Measurements from ENCODE around the gene DERL2.

Gene DERL2

DNA sequence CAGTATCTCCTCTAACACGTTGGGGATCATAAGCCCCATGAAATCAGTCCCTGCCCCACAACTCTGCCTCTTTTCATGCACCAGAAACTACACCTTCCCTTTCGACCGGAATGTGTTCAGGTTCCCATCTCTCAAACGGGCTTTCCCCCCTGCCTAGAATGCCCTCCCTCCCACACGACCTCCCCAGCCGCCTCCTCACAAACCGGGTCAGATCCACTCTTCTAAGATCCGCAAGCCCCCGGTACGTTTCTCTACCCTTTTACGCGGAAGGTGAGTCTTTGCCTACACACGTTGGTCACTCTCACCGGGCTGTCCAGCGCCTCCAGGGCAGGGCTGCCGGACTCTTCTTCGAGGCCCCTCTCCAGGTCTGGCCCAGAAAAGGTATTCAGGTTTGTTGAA lies 17.9 kb downstream of the DERL2 start:
- Histone ChIP-seq H3K27ac (ENCODE audit: insufficient read depth in 1 of 2, low read depth in 1 of 2, low read length in 2 of 2, poor library complexity in 1 of 2, severe bottlenecking in 2 of 2) (peak overlapping the region in 1 of 2 experiments; percentile 69), H3K4me1 (ENCODE audit: control extremely low read depth in 1 of 4, control insufficient read depth in 4 of 4, insufficient read depth in 4 of 4, low read length in 3 of 4) (peaks cover 4 to 21% (median 16%) of the 10 kb centered on the region in 4 experiments), H3K9me3 (ENCODE audit: control extremely low read depth in 1 of 5, control insufficient read depth in 4 of 5, insufficient read depth in 2 of 5, low read depth in 1 of 5, low read length in 4 of 5) (no peaks in the 10 kb centered on the region), H3K27me3 (replicated peaks in 2 of 5; ENCODE audit: control insufficient read depth in 4 of 5, insufficient read depth in 5 of 5, low read length in 4 of 5) (no peaks in the 10 kb centered on the region), H3K4me3 (ENCODE audit: control insufficient read depth in 1 of 7, extremely low read depth in 1 of 7, insufficient read depth in 4 of 7, low read depth in 2 of 7, low read length in 6 of 7) (peak overlapping the region; percentile 82 to 96 (median 86)), H3K36me3 (ENCODE audit: control insufficient read depth in 4 of 4, insufficient read depth in 4 of 4, low read length in 3 of 4) (peaks cover 0 to 13% (median 2%) of the 10 kb centered on the region in 4 experiments)
- under 1% methylated on average over 17 of the region's 17 CpGs for WGBS (ENCODE audit: insufficient coverage)
- ChIA-PET CTCF (no interaction called here), POLR2A (interaction anchor here (1.5 kb wide), 1 partner anchor 17 kb away, joined by 9 read pairs; the partner anchor contains the start of genes DERL2 and MIS12)
- DNase-seq, result no peak

DNA sequence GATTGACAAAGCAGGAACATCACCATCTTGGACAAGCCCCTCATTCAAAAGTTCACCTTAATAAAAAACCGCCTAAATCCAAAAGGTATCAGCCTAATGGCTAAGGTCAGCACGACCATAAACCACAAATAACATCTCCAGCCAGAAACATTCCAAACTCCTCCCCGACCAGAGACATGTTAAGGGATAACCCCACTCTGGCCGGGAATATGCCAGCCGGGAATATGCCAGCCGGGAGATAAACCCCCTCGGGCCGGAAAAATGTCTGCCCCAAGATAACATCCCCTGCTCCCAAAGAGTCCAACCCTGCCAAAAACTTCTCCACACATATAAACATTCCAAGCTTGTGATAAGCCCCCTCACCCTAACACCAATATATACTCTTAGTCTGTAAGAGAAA lies 18.6 kb downstream of the DERL2 start:
- 22% methylated on average over 6 of the region's 8 CpGs for WGBS (ENCODE audit: insufficient coverage)
- CTCF ChIA-PET, result no interaction called here
- POLR2A ChIA-PET, result no interaction called here

DNA sequence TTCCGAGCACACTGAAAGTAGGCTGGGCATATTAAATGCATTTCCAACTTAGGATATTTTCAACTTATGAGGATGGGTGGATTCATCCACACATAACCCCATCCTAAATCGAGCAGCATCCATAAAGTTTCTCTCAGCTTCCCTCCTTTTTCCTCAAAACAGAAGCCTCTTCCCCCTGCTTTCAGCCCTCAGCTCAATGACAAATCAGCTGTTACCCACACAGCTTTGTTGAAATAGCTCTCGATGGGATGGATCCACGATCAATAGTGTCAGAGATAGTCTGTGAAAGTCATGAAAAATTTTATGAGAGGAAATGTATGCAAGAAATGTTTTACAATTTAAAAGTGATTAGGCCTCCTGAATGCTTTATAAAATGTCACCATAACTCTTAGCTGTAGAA lies 19.7 kb downstream of the DERL2 start:
- POLR2A ChIA-PET, result interaction anchor here (0.6 kb wide), 1 partner anchor 185 kb away, joined by 4 read pairs; no protein-coding TSS in a partner anchor
- Histone ChIP-seq H3K4me3 (ENCODE audit: control insufficient read depth in 1 of 7, extremely low read depth in 1 of 7, insufficient read depth in 4 of 7, low read depth in 2 of 7, low read length in 6 of 7) (no peak overlapping the region), H3K9me3 (ENCODE audit: control extremely low read depth in 1 of 5, control insufficient read depth in 4 of 5, insufficient read depth in 2 of 5, low read depth in 1 of 5, low read length in 4 of 5) (no peaks in the 10 kb centered on the region), H3K4me1 (ENCODE audit: control extremely low read depth in 1 of 4, control insufficient read depth in 4 of 4, insufficient read depth in 4 of 4, low read length in 3 of 4) (peaks cover 4 to 21% (median 16%) of the 10 kb centered on the region in 4 experiments), H3K27ac (ENCODE audit: insufficient read depth in 1 of 2, low read depth in 1 of 2, low read length in 2 of 2, poor library complexity in 1 of 2, severe bottlenecking in 2 of 2) (no peak overlapping the region), H3K36me3 (ENCODE audit: control insufficient read depth in 4 of 4, insufficient read depth in 4 of 4, low read length in 3 of 4) (peaks cover 3 to 11% (median 6%) of the 10 kb centered on the region in 4 experiments), H3K27me3 (replicated peaks in 2 of 5; ENCODE audit: control insufficient read depth in 4 of 5, insufficient read depth in 5 of 5, low read length in 4 of 5) (no peaks in the 10 kb centered on the region)
- no peak for DNase-seq
- 100% methylated on average over 1 of the region's 4 CpGs for WGBS (ENCODE audit: insufficient coverage)
- CTCF ChIA-PET, result no interaction called here

More for the DNA sequence above, 18.6 kb downstream of the DERL2 start:
- Histone ChIP-seq H3K4me3 (ENCODE audit: control insufficient read depth in 1 of 7, extremely low read depth in 1 of 7, insufficient read depth in 4 of 7, low read depth in 2 of 7, low read length in 6 of 7) (peak overlapping the region in 6 of 7 experiments; percentile 82 to 96 (median 89)), H3K27me3 (replicated peaks in 2 of 5; ENCODE audit: control insufficient read depth in 4 of 5, insufficient read depth in 5 of 5, low read length in 4 of 5) (no peaks in the 10 kb centered on the region), H3K4me1 (ENCODE audit: control extremely low read depth in 1 of 4, control insufficient read depth in 4 of 4, insufficient read depth in 4 of 4, low read length in 3 of 4) (peaks cover 4 to 21% (median 16%) of the 10 kb centered on the region in 4 experiments), H3K36me3 (ENCODE audit: control insufficient read depth in 4 of 4, insufficient read depth in 4 of 4, low read length in 3 of 4) (peaks cover 1 to 11% (median 2%) of the 10 kb centered on the region in 4 experiments), H3K9me3 (ENCODE audit: control extremely low read depth in 1 of 5, control insufficient read depth in 4 of 5, insufficient read depth in 2 of 5, low read depth in 1 of 5, low read length in 4 of 5) (no peaks in the 10 kb centered on the region), H3K27ac (ENCODE audit: insufficient read depth in 1 of 2, low read depth in 1 of 2, low read length in 2 of 2, poor library complexity in 1 of 2, severe bottlenecking in 2 of 2) (peak overlapping the region in 1 of 2 experiments; percentile 69)
- DNase-seq, result no peak

DNA sequence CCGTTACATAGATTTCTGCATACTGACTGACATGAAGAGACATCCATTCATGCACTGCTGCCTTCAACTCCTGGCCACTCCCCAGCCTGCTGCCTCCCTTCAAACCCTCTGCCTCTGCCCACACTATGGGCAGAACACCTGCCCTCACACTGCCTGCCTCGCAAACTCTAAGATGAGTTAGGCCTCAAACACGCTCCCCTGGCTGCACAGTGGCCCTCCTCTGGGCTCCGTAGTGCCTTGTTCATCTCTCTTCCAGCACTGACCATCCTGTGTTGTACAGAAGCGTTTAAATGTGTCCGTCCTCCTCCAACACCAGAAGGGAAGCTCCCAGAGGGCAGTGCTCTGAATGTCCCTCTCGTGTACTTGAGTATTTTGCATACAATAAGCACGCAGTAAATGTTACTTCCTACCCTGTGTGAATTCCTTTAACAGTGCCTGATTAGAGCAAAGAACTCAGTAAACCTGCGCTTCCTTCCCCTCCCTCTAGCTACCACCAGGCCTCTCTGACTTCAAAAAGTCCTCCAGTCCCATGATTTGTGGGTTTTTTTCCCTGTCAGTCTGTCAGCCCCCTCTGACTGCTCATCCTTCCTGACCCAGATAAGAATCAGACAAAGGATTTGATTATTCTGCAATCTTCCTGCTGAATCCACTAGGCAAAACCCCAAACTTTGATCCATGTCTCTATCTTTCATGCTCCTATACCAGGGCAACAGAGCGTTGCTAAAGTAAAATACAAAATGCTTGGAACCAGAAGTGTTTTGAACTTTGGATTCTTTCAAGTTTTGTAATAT lies 21.1 kb downstream of the DERL2 start:
- Histone ChIP-seq H3K36me3 (ENCODE audit: control insufficient read depth in 4 of 4, insufficient read depth in 4 of 4, low read length in 3 of 4) (peaks cover 7 to 17% (median 16%) of the 10 kb centered on the region in 4 experiments), H3K27me3 (replicated peaks in 2 of 5; ENCODE audit: control insufficient read depth in 4 of 5, insufficient read depth in 5 of 5, low read length in 4 of 5) (no peaks in the 10 kb centered on the region), H3K27ac (ENCODE audit: insufficient read depth in 1 of 2, low read depth in 1 of 2, low read length in 2 of 2, poor library complexity in 1 of 2, severe bottlenecking in 2 of 2) (no peak overlapping the region), H3K4me3 (ENCODE audit: control insufficient read depth in 1 of 7, extremely low read depth in 1 of 7, insufficient read depth in 4 of 7, low read depth in 2 of 7, low read length in 6 of 7) (no peak overlapping the region), H3K9me3 (ENCODE audit: control extremely low read depth in 1 of 5, control insufficient read depth in 4 of 5, insufficient read depth in 2 of 5, low read depth in 1 of 5, low read length in 4 of 5) (no peaks in the 10 kb centered on the region), H3K4me1 (ENCODE audit: control extremely low read depth in 1 of 4, control insufficient read depth in 4 of 4, insufficient read depth in 4 of 4, low read length in 3 of 4) (peaks cover 4 to 21% (median 16%) of the 10 kb centered on the region in 4 experiments)
- ChIA-PET POLR2A (no interaction called here), CTCF (no interaction called here)
- DNase-seq, result no peak
- WGBS (ENCODE audit: insufficient coverage), result 95% methylated on average over 9 of the region's 10 CpGs

DNA sequence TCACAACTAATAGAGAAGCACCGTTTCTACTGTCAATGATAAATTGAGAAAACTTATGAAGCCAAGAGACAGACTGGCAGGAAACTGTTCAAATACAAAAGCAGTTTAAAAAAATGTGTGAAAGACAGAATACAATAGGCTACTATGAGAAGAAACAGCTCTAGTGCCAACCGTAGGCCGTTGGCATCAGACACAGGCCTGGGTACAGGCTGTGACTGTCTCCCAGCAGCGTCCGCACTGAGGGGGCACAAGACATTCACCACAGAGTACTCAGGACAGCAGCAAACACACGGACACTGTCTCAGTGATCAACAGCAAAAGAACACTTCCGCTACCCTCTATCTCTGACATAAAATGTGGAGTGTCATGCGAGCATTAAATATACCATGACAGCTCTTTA lies 39.2 kb downstream of the DERL2 start:
- CTCF ChIA-PET, result no interaction called here
- no peaks in the 10 kb centered on the region for H3K9me3 ChIP-seq (ENCODE audit: control extremely low read depth in 1 of 5, control insufficient read depth in 4 of 5, insufficient read depth in 2 of 5, low read depth in 1 of 5, low read length in 4 of 5)
- H3K27me3 ChIP-seq (replicated peaks in 2 of 5; ENCODE audit: control insufficient read depth in 4 of 5, insufficient read depth in 5 of 5, low read length in 4 of 5), result no peaks in the 10 kb centered on the region
- no peak overlapping the region for H3K27ac ChIP-seq (ENCODE audit: insufficient read depth in 1 of 2, low read depth in 1 of 2, low read length in 2 of 2, poor library complexity in 1 of 2, severe bottlenecking in 2 of 2)
- no peaks in the 10 kb centered on the region for H3K4me1 ChIP-seq (ENCODE audit: control extremely low read depth in 1 of 4, control insufficient read depth in 4 of 4, insufficient read depth in 4 of 4, low read length in 3 of 4)
- POLR2A ChIA-PET, result no interaction called here
- peaks cover 21 to 77% (median 62%) of the 10 kb centered on the region in 4 experiments for H3K36me3 ChIP-seq (ENCODE audit: control insufficient read depth in 4 of 4, insufficient read depth in 4 of 4, low read length in 3 of 4)
- WGBS (ENCODE audit: insufficient coverage), result 100% methylated on average over 4 of the region's 8 CpGs
- DNase-seq, result no peak
- no peak overlapping the region for H3K4me3 ChIP-seq (ENCODE audit: control insufficient read depth in 1 of 7, extremely low read depth in 1 of 7, insufficient read depth in 4 of 7, low read depth in 2 of 7, low read length in 6 of 7)

DNA sequence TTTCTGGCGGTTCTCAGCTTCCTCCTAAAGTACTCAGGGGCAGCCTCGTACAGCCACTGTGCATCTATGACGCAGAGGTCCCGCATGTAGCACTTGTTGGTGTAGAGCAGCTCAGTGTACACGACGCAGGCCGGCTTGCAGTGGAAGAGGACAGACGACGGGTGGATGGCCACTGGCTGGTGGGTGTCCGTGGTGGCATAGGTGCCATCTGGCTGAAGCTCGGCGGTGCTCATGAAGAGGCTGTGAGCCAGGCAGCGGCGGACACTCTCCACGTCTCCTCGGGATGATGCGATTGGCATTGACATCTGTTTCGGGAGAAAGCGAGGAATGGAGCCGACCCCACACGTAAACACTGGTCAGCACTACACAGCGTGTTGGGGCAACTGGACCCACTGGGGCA lies 41.8 kb downstream of the DERL2 start:
- POLR2A ChIA-PET, result no interaction called here
- peaks cover 25 to 60% (median 50%) of the 10 kb centered on the region in 4 experiments for H3K36me3 ChIP-seq (ENCODE audit: control insufficient read depth in 4 of 4, insufficient read depth in 4 of 4, low read length in 3 of 4)
- CTCF ChIA-PET, result interaction anchor here (1.0 kb wide), 1 partner anchor 196 kb away, joined by 3 read pairs; no protein-coding TSS in a partner anchor

DNA sequence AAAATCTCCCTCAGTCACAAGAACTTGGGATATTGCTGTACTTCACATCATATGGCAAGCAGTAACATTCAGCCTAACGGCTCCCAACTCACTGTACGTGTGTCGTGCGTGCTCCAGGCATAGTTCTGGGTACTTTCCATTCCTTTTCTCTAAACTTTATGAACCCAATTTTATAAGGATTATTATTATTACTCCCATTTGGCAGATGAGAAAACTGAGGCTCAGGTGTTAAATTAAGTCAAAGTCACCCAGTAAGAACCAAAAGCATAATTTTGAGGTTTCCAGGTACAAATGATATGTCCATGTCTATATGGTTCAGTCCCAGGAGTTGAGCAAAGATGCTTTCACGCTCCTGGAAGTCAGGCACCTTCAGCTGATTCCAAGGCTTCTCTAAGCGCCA lies 42.2 kb downstream of the DERL2 start:
- DNase-seq, result no peak
- Histone ChIP-seq H3K36me3 (ENCODE audit: control insufficient read depth in 4 of 4, insufficient read depth in 4 of 4, low read length in 3 of 4) (peaks cover 25 to 57% (median 48%) of the 10 kb centered on the region in 4 experiments), H3K9me3 (ENCODE audit: control extremely low read depth in 1 of 5, control insufficient read depth in 4 of 5, insufficient read depth in 2 of 5, low read depth in 1 of 5, low read length in 4 of 5) (no peaks in the 10 kb centered on the region), H3K27ac (ENCODE audit: insufficient read depth in 1 of 2, low read depth in 1 of 2, low read length in 2 of 2, poor library complexity in 1 of 2, severe bottlenecking in 2 of 2) (no peak overlapping the region), H3K27me3 (replicated peaks in 2 of 5; ENCODE audit: control insufficient read depth in 4 of 5, insufficient read depth in 5 of 5, low read length in 4 of 5) (no peaks in the 10 kb centered on the region), H3K4me1 (ENCODE audit: control extremely low read depth in 1 of 4, control insufficient read depth in 4 of 4, insufficient read depth in 4 of 4, low read length in 3 of 4) (peaks cover 3 to 7% (median 5%) of the 10 kb centered on the region in 4 experiments), H3K4me3 (ENCODE audit: control insufficient read depth in 1 of 7, extremely low read depth in 1 of 7, insufficient read depth in 4 of 7, low read depth in 2 of 7, low read length in 6 of 7) (no peak overlapping the region)
- POLR2A ChIA-PET, result no interaction called here
- CTCF ChIA-PET, result no interaction called here
- WGBS (ENCODE audit: insufficient coverage), result 100% methylated on average over 5 of the region's 6 CpGs

More for the DNA sequence above, 41.8 kb downstream of the DERL2 start:
- H3K27ac ChIP-seq (ENCODE audit: insufficient read depth in 1 of 2, low read depth in 1 of 2, low read length in 2 of 2, poor library complexity in 1 of 2, severe bottlenecking in 2 of 2), result no peak overlapping the region
- no peaks in the 10 kb centered on the region for H3K9me3 ChIP-seq (ENCODE audit: control extremely low read depth in 1 of 5, control insufficient read depth in 4 of 5, insufficient read depth in 2 of 5, low read depth in 1 of 5, low read length in 4 of 5)
- no peak for DNase-seq
- WGBS (ENCODE audit: insufficient coverage), result 99% methylated on average over 22 of the region's 22 CpGs
- no peak overlapping the region for H3K4me3 ChIP-seq (ENCODE audit: control insufficient read depth in 1 of 7, extremely low read depth in 1 of 7, insufficient read depth in 4 of 7, low read depth in 2 of 7, low read length in 6 of 7)
- H3K27me3 ChIP-seq (replicated peaks in 2 of 5; ENCODE audit: control insufficient read depth in 4 of 5, insufficient read depth in 5 of 5, low read length in 4 of 5), result no peaks in the 10 kb centered on the region
- H3K4me1 ChIP-seq (ENCODE audit: control extremely low read depth in 1 of 4, control insufficient read depth in 4 of 4, insufficient read depth in 4 of 4, low read length in 3 of 4), result peaks cover 3 to 6% (median 4%) of the 10 kb centered on the region in 4 experiments

Data from common myeloid progenitor, CD34-positive (primary cell).